ENCODE measurements around the gene NNAT.
A peak's percentile ranks its signal among the peaks of the same experiment; 100 is the strongest.
"Not testable (repeated sequence)": the region's sequence is repeated elsewhere in the genome, so short reads cannot be mapped to it uniquely, and the experiment has no call there.

NNAT gene

GRCh38 chr20:37540001-37540400, 19.0 kb downstream of the NNAT start:
- DNase-seq (ENCODE audit: low read depth, low spot score) = no peak

- not testable (repeated sequence) for DNase-seq (ENCODE audit: low read depth, low spot score)
Measured at GRCh38 chr20:37540838-37541237, 19.8 kb downstream of the NNAT start.

GRCh38 chr20:37541326-37541725, 20.3 kb downstream of the NNAT start:
- DNase-seq (ENCODE audit: low read depth, low spot score) = no peak

- no peak for DNase-seq (ENCODE audit: low read depth, low spot score)
Measured at GRCh38 chr20:37542281-37542680, 21.2 kb downstream of the NNAT start.

- DNase-seq (ENCODE audit: low read depth, low spot score) = no peak
Measured at GRCh38 chr20:37543828-37544227, 22.8 kb downstream of the NNAT start.

GRCh38 chr20:37544386-37544785, 23.3 kb downstream of the NNAT start:
- no peak for DNase-seq (ENCODE audit: low read depth, low spot score)

- no peak for DNase-seq (ENCODE audit: low read depth, low spot score)
Measured at GRCh38 chr20:37545516-37545915, 24.5 kb downstream of the NNAT start.

GRCh38 chr20:37547912-37548311, 26.9 kb downstream of the NNAT start:
- no peak for DNase-seq (ENCODE audit: low read depth, low spot score)

GRCh38 chr20:37550101-37550920, 29.3 kb downstream of the NNAT start:
- not testable (repeated sequence) for DNase-seq (ENCODE audit: low read depth, low spot score)

- not testable (repeated sequence) for DNase-seq (ENCODE audit: low read depth, low spot score)
Measured at GRCh38 chr20:37551660-37552059, 30.6 kb downstream of the NNAT start.

GRCh38 chr20:37552415-37552814, 31.4 kb downstream of the NNAT start:
- no peak for DNase-seq (ENCODE audit: low read depth, low spot score)

GRCh38 chr20:37554721-37555298, 33.8 kb downstream of the NNAT start:
- not testable (repeated sequence) for DNase-seq (ENCODE audit: low read depth, low spot score)

GRCh38 chr20:37556538-37556937, 35.5 kb downstream of the NNAT start:
- no peak for DNase-seq (ENCODE audit: low read depth, low spot score)

GRCh38 chr20:37558306-37558705, 37.3 kb downstream of the NNAT start:
- no peak for DNase-seq (ENCODE audit: low read depth, low spot score)

GRCh38 chr20:37558779-37559178, 37.7 kb downstream of the NNAT start:
- DNase-seq (ENCODE audit: low read depth, low spot score) = no peak

- DNase-seq (ENCODE audit: low read depth, low spot score) = no peak
Measured at GRCh38 chr20:37559312-37560027, 38.4 kb downstream of the NNAT start.

- no peak for DNase-seq (ENCODE audit: low read depth, low spot score)
Measured at GRCh38 chr20:37560629-37561028, 39.6 kb downstream of the NNAT start.

GRCh38 chr20:37562695-37563480, 41.8 kb downstream of the NNAT start:
- no peak for DNase-seq (ENCODE audit: low read depth, low spot score)

- no peak for DNase-seq (ENCODE audit: low read depth, low spot score)
Measured at GRCh38 chr20:37564016-37564387, 43.0 kb downstream of the NNAT start.

- DNase-seq (ENCODE audit: low read depth, low spot score) = peak; percentile 88
Measured at GRCh38 chr20:37564388-37565133, 43.5 kb downstream of the NNAT start.

- DNase-seq (ENCODE audit: low read depth, low spot score) = no peak
Measured at GRCh38 chr20:37565134-37565811, 44.2 kb downstream of the NNAT start.

Data from ELF-1 (cell line).